HUES6 (cell line): ENCODE data around the gene E2F8.
A peak's percentile ranks its signal among the peaks of the same experiment; 100 is the strongest.

Source experiments
- H3K27ac ChIP-seq: 2 replicates; pipeline ENCODE4 v1.7.0; 2013; ENCODE audit warnings: low read depth, mild to moderate bottlenecking, low read length, inconsistent platforms
- H3K27me3 ChIP-seq: 2 replicates; pipeline ENCODE4 v1.6.1; 2013; ENCODE audit warnings: low read length; ENCODE audit not compliant: control insufficient read depth, insufficient read depth
- H3K36me3 ChIP-seq: 2 replicates; pipeline ENCODE4 v1.6.1; 2013; ENCODE audit warnings: low read length; ENCODE audit not compliant: control insufficient read depth, insufficient read depth
- H3K4me1 ChIP-seq: 2 replicates; pipeline ENCODE4 v1.6.1; 2013; ENCODE audit warnings: low read length; ENCODE audit not compliant: control insufficient read depth, insufficient read depth
- H3K4me3 ChIP-seq: 2 replicates; pipeline ENCODE4 v1.5.1; 2013; ENCODE audit warnings: low read depth, low read length
- H3K9ac ChIP-seq: one replicate; pipeline ENCODE4 v1.6.1; 2013; ENCODE audit warnings: mild to moderate bottlenecking, low read length
- H3K9me3 ChIP-seq: 2 replicates; pipeline ENCODE4 v1.6.1; 2013; ENCODE audit warnings: low read depth, low read length; ENCODE audit not compliant: control insufficient read depth, insufficient read depth

Gene E2F8

DNA sequence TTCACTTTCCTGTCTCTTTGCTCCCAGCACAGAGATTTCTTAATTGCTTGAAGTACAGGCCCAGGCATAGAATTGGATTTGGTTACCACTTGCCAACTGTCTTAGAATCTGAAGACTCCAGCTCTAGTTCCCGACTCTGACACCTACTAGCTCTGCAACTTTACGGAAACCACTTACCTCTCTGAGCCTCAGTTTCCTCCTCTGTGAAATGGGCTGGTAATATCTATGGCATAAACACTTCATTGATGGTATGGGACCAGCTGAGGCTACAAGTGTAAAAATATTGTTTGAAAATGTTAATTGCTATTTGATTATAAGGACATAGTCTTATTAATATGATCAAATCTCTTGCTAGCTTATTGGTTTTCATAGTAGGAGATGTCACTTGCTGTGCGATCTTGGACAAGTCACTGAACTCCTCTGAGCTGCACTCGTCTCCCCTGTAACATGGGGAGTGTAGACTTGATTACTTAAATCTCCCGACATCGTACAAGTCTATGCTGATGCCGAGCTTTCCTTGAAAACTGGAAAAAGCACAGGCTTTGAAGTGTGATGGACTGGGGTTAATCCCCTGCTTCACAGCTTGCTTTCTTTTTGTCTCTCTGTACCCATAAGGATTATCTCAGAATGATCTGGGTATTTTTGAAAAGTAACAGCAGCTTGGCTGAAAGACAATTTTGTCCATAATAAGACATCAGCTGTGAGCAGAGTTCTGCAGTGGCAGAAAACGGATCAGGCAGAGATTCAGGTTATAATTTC is 11.8 kb upstream of the E2F8 start:
- peaks cover 6% of the 10 kb centered on the region; the same call in 1 of the 2 replicates for H3K9me3 ChIP-seq
- H3K9ac ChIP-seq: no peak overlapping the region
- no peaks in the 10 kb centered on the region for H3K36me3 ChIP-seq

DNA sequence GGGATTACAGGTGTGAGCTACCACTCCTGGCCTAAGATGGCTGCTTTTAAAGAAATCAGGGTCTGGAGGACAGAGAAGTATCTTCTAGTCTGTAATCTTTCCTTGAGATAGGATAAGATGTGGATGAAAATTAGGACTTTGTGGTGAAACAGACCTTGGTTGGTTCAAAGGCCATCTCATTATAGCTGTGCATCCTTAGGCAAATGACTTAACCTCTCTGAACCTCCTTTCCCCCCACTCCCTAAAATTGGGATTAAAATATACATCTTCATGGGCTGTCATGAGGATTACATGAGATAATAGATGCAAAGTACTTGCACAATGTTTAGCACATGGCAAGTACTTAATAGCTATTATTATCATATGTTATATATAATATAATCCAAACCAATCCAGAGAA is 10.8 kb upstream of the E2F8 start:
- H3K27me3 ChIP-seq: no peaks in the 10 kb centered on the region
- no peak overlapping the region for H3K4me3 ChIP-seq
- H3K36me3 ChIP-seq: no peaks in the 10 kb centered on the region
- H3K27ac ChIP-seq: no peak overlapping the region
- H3K9me3 ChIP-seq: peaks cover 6% of the 10 kb centered on the region; the same call in 1 of the 2 replicates
- no peaks in the 10 kb centered on the region for H3K4me1 ChIP-seq
- no peak overlapping the region for H3K9ac ChIP-seq

More for the DNA sequence above, 11.8 kb upstream of the E2F8 start:
- Histone ChIP-seq H3K4me1 (no peaks in the 10 kb centered on the region), H3K4me3 (no peak overlapping the region), H3K27ac (no peak overlapping the region), H3K27me3 (no peaks in the 10 kb centered on the region)

DNA sequence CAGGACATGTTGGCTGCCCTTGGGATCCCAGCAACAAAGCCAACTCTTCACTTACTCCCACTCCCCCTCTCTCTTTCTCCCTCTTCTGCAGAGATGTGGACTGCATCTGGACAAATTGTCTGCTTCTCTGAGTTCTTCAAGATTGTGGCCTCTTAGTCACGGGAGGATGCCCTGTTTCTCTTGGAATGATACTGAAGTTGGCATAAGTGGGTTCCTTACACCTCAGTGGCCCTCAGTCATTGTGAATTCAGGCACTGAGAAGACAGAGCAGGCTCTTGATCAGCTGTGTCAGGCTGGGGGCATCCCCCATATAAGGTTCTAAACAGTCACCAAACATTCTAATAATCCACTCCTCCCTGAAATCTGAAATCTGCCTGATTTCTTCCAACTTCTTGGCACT is 6.1 kb upstream of the E2F8 start:
- Histone ChIP-seq H3K36me3 (no peaks in the 10 kb centered on the region), H3K9ac (no peak overlapping the region)

DNA sequence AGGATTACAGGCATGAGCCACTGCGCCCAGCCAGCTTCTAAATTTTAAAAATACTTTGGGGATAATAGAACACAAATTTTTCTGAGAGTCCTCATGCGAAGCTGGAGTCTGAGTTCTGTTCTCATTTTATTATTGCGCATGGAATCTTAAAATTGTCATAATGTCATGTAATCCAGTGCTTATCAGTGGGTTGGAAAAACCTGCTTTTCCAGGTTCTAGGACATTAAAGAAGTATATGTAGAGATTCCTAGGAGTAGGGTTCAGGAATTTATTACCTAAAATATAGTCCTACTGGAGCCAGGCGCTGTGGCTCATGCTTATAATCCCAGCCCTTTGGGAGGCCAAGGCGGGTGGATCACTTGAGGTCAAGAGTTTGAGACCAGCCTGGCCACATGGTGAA is 4.6 kb upstream of the E2F8 start:
- H3K27ac ChIP-seq: no peak overlapping the region
- peaks cover 7% of the 10 kb centered on the region; the same call in 1 of the 2 replicates for H3K4me1 ChIP-seq
- peaks cover 33% of the 10 kb centered on the region for H3K27me3 ChIP-seq
- no peak overlapping the region for H3K4me3 ChIP-seq
- H3K9me3 ChIP-seq: peaks cover 3% of the 10 kb centered on the region; the same call in 1 of the 2 replicates
- no peaks in the 10 kb centered on the region for H3K36me3 ChIP-seq
- no peak overlapping the region for H3K9ac ChIP-seq

More for the DNA sequence above, 6.1 kb upstream of the E2F8 start:
- H3K27ac ChIP-seq: no peak overlapping the region
- H3K9me3 ChIP-seq: peaks cover 3% of the 10 kb centered on the region; the same call in 1 of the 2 replicates
- no peak overlapping the region for H3K4me3 ChIP-seq
- H3K27me3 ChIP-seq: peaks cover 31% of the 10 kb centered on the region
- peaks cover 7% of the 10 kb centered on the region; the same call in 1 of the 2 replicates for H3K4me1 ChIP-seq

DNA sequence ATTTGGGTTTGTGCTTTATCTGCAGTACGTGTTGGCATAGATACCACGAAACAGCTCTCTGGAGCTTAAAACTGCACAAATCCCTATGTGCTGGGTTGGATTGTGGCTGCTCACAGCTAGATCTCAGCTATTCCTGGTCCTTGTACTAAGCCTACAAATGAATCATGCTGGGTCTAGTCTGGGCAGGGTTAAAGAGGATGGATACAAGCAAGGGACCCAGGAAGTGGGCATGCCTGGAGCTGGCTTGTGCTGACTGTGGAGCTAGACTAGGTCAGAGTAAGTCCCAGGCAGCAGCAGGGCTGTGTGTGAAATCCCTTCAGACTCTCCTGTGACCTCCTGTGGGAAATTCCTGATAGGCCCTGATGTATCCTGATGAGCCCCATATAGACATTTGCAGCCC is 3.9 kb upstream of the E2F8 start:
- H3K36me3 ChIP-seq: no peaks in the 10 kb centered on the region
- H3K27ac ChIP-seq: no peak overlapping the region
- no peak overlapping the region for H3K9ac ChIP-seq
- peaks cover 7% of the 10 kb centered on the region; the same call in 1 of the 2 replicates for H3K4me1 ChIP-seq
- peaks cover 33% of the 10 kb centered on the region for H3K27me3 ChIP-seq
- no peak overlapping the region for H3K4me3 ChIP-seq
- peaks cover under 1% of the 10 kb centered on the region; the same call in 1 of the 2 replicates for H3K9me3 ChIP-seq

DNA sequence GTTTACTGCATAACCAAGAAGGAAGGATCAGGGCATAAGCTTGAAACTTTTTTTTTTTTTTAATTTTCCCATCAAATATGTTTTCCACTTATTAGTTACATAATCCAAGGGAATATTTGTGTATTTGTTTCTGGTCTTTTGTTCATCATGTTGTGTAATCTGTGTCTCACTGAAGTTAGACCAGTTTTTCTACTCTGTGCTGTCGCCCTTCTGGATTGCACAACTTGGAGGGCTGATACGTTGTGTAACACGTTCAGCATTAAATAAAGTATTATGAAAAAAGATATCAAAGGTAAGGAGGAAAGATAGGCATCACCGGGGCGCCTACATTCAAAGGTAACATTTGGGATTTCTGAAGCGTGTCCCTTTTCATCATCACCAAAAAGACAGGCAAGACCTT is 3.3 kb upstream of the E2F8 start:
- H3K36me3 ChIP-seq: no peaks in the 10 kb centered on the region
- no peak overlapping the region for H3K9ac ChIP-seq
- no peak overlapping the region for H3K27ac ChIP-seq
- H3K4me3 ChIP-seq: no peak overlapping the region
- peaks cover 7% of the 10 kb centered on the region; the same call in 1 of the 2 replicates for H3K4me1 ChIP-seq
- no peaks in the 10 kb centered on the region for H3K9me3 ChIP-seq
- H3K27me3 ChIP-seq: peaks cover 33% of the 10 kb centered on the region

DNA sequence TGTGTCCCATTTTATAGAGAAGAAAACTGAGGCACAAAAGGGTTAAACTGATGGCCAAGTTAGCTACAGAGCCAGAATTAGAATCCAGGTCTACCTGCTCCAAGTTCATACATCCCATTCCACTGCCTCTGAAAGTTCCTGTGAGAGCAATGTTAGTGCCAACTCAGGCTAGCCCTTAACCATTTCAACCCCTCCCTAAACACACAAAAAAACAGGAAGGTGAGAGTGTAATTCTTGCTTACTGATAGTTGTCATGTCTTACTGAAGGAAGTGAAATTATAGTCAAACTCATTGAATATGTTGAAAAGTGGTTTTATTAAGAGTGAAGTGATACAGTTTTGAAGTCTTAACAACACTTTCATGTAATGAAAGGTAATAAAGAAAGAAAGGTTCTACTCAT is 2.9 kb upstream of the E2F8 start:
- Histone ChIP-seq H3K4me3 (no peak overlapping the region), H3K36me3 (no peaks in the 10 kb centered on the region), H3K9me3 (no peaks in the 10 kb centered on the region), H3K4me1 (peaks cover 7% of the 10 kb centered on the region; the same call in 1 of the 2 replicates), H3K9ac (no peak overlapping the region), H3K27me3 (peaks cover 33% of the 10 kb centered on the region), H3K27ac (no peak overlapping the region)

DNA sequence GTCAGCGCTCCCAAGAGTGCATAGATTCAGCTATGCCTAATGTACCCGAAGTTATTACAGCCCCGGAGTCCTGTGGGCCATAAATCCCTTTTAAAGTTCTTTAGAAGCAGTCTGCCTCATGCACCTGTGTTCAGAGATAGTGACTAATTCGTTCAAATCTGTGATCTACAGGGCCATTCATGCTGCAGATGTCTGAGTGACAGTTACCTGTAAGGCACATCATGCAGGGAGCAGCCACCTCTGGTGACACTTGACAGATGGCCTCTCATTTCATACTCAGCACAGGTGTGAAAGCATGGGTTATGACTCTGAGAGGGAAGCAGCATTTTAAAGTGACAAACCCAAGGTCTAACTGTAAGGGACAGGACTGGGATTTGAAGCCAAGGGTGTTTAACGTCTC is 2.4 kb upstream of the E2F8 start:
- H3K36me3 ChIP-seq: no peaks in the 10 kb centered on the region
- no peaks in the 10 kb centered on the region for H3K9me3 ChIP-seq
- peaks cover 33% of the 10 kb centered on the region for H3K27me3 ChIP-seq
- no peak overlapping the region for H3K27ac ChIP-seq
- H3K4me3 ChIP-seq: peak overlapping the region; percentile 94; the same call in 1 of the 2 replicates
- H3K4me1 ChIP-seq: peaks cover 7% of the 10 kb centered on the region; the same call in 1 of the 2 replicates
- no peak overlapping the region for H3K9ac ChIP-seq

DNA sequence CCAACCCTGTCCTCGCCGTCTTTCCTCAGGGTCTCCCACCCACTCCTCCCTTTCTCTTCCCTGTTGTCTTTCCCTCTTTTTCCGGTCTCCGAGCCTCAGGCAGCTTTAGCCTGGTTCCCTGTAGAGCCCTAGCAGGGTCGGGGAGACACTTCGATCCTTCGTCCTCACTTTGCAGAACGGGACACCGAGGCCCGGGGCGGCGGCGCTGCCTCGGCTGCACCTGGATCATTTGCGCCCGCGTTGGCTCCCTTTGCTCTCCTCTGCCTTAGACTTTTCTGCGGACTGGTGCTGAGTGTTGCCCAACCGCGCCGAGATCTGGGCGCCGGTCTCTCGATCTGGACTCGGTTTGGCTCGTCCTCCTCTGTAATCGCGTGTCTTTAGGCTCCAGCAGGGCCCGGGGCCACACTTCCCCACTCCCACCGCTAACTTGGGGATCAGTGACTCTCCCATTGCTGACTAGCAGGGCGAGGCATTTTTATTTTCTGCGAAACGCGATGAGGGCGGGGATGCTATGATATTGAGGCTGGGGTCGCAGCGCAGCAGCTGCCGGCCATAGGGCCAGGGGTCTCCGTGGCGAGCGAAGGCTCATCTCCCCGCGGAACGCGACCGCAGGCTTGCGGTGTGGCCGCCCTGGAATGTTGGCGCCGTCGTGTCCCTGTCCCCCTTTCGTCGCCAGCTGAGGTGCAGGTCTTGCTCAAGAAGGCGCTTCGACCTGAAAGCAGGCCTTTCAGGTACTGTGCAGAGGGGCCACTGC is 1.6 kb upstream of the E2F8 start:
- peaks cover 7% of the 10 kb centered on the region; the same call in 1 of the 2 replicates for H3K4me1 ChIP-seq
- peak overlapping the region; percentile 58 for H3K9ac ChIP-seq
- H3K4me3 ChIP-seq: peak overlapping the region; percentile 94
- H3K36me3 ChIP-seq: peaks cover 7% of the 10 kb centered on the region; the same call in 1 of the 2 replicates
- peaks cover 33% of the 10 kb centered on the region for H3K27me3 ChIP-seq
- H3K27ac ChIP-seq: no peak overlapping the region
- no peaks in the 10 kb centered on the region for H3K9me3 ChIP-seq

DNA sequence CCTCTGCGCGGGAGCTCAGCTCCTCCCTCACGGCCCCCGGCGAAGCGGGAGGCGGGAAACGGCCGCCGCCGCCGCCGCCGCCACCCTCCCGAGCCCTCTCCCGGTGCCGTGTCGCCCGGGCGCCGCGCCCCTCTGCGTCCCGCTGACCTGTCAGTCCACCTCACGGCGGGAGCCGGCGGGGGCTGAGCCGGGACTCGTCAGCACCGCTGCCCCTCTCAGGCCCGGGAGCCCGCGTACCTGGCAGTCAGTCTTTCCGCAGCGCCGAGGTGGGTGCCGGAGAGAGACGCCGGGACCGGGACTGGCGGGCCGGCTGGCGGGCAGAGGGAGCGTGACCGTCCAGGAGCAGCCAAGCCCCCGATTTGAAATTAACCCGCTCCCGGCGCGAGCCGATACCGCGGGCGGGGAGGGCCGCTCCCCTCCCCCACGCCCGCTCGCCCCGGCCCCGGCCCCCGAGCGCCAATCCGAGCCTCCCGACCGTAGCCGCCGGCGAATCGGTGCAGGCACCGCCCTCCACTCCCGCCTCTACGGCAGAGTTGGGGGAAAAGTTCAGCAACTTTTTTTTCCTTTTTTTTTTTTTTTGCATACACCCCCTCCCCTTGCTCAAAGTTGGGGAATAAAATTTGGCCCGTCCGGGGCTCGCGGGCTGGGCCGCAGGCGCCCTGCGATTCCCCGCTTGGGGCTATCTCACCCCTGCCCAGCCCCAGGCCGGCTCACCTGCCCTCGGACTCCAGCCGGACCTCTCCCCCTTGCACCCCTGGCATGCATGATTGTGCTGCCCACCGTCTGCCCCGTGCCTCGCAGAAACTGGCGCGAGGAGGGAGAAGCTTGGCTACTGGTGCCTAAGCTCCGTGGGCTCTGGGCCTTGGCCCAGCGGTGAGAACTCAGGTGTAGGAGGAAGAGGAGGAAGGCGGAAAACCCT is 774 bp upstream of the E2F8 start:
- Histone ChIP-seq H3K4me1 (peaks cover 7% of the 10 kb centered on the region; the same call in 1 of the 2 replicates), H3K9ac (peak overlapping the region; percentile 86), H3K36me3 (peaks cover 15% of the 10 kb centered on the region; the same call in 1 of the 2 replicates), H3K27me3 (peaks cover 33% of the 10 kb centered on the region), H3K27ac (peak overlapping the region; percentile 57; the same call in 1 of the 2 replicates), H3K4me3 (peak overlapping the region; percentile 94), H3K9me3 (no peaks in the 10 kb centered on the region)
